SK-N-MC (cell line): ENCODE results near the gene POLDIP2.
A peak's percentile ranks its signal among the peaks of the same experiment; 100 is the strongest.
"Not testable (repeated sequence)": the region's sequence is repeated elsewhere in the genome, so short reads cannot be mapped to it uniquely, and the experiment has no call there.

Experiments used
- DNase-seq: peaks from one replicate; pipeline ENCODE4 v3.0.0-alpha.2; 2011; ENCODE audit warnings: low read depth, low spot score
- H3K27ac ChIP-seq: fragments of 200-600 bp; sonication (generic); 2 replicates; pipeline ENCODE4 v1.5.1; 2016; ENCODE audit warnings: mixed run types
- H3K36me3 ChIP-seq: fragments of 200-600 bp; sonication (generic); 2 replicates; pipeline ENCODE4 v1.6.1; 2017; ENCODE audit warnings: antibody characterized with exemption, low read length, mixed read lengths; ENCODE audit not compliant: insufficient read depth
- H3K4me3 ChIP-seq: fragments of 200-600 bp; sonication (generic); 2 replicates; pipeline ENCODE4 v1.5.1; 2016
- H3K9ac ChIP-seq: fragments of 200-600 bp; sonication (generic); 2 replicates; pipeline ENCODE4 v1.8.0; 2017; ENCODE audit warnings: mixed run types, mixed read lengths; ENCODE audit not compliant: insufficient read length
- H3K9me3 ChIP-seq: fragments of 200-600 bp; sonication (generic); 2 replicates; pipeline ENCODE4 v1.6.1; 2017; ENCODE audit warnings: low read depth, mild to moderate bottlenecking, antibody characterized with exemption, low read length, moderate library complexity, mixed read lengths
- EZH2 ChIP-seq: fragments of 200-600 bp; sonication (generic); IDR thresholded peaks from one replicate; pipeline ENCODE4 v1.6.1; 2017; ENCODE audit warnings: antibody characterized with exemption
- FOXP2 ChIP-seq: optimal IDR thresholded peaks from 2 replicates; pipeline ENCODE3; 2011; ENCODE audit warnings: mild to moderate bottlenecking, moderate library complexity; ENCODE audit not compliant: insufficient read depth; ENCODE audit errors: extremely low read length, control extremely low read depth
- POLR2AphosphoS5 ChIP-seq: IDR thresholded peaks from 2 replicates; pipeline ENCODE4 v1.6.1; 2012; ENCODE audit warnings: mild to moderate bottlenecking, low read depth, low read length, borderline replicate concordance

Gene POLDIP2

GRCh38 chr17:28339431-28339830 is 17.9 kb downstream of the POLDIP2 start:
- TF ChIP-seq EZH2 (no peak), FOXP2 (no peak), POLR2AphosphoS5 (no peak)
- Histone ChIP-seq H3K9ac (no peak overlapping the region), H3K9me3 (no peaks in the 10 kb centered on the region), H3K27ac (no peak overlapping the region), H3K4me3 (no peak overlapping the region), H3K36me3 (peaks cover 18% of the 10 kb centered on the region; the same call in 1 of the 2 replicates)
- DNase-seq: no peak

- not testable (repeated sequence) for DNase-seq
Measured at GRCh38 chr17:28338769-28339212, 18.5 kb downstream of the POLDIP2 start.

GRCh38 chr17:28338056-28338768 is 19.1 kb downstream of the POLDIP2 start:
- no peak for TF ChIP-seq FOXP2
- TF ChIP-seq EZH2: no peak
- TF ChIP-seq POLR2AphosphoS5: no peak
- H3K4me3 ChIP-seq: no peak overlapping the region
- H3K27ac ChIP-seq: no peak overlapping the region
- peaks cover 14% of the 10 kb centered on the region; the same call in 1 of the 2 replicates for H3K36me3 ChIP-seq
- no peaks in the 10 kb centered on the region for H3K9me3 ChIP-seq
- DNase-seq: no peak
- no peak overlapping the region for H3K9ac ChIP-seq

More at GRCh38 chr17:28338769-28339212, 18.5 kb downstream of the POLDIP2 start:
- H3K27ac ChIP-seq, H3K4me3 ChIP-seq, H3K9me3 ChIP-seq, H3K9ac ChIP-seq: not testable (repeated sequence)
- peaks cover 14% of the 10 kb centered on the region; the same call in 1 of the 2 replicates for H3K36me3 ChIP-seq

- no peak overlapping the region for H3K27ac ChIP-seq
- H3K4me3 ChIP-seq: peak overlapping the region; percentile 99
- H3K9me3 ChIP-seq: no peaks in the 10 kb centered on the region
- no peak for TF ChIP-seq EZH2
- no peak for TF ChIP-seq POLR2AphosphoS5
- TF ChIP-seq FOXP2: no peak
- H3K36me3 ChIP-seq: peaks cover 2% of the 10 kb centered on the region; the same call in 1 of the 2 replicates
- peak overlapping the region; percentile 80 for H3K9ac ChIP-seq
- DNase-seq: no peak
Measured at GRCh38 chr17:28335959-28336871, 21.1 kb downstream of the POLDIP2 start.

- Histone ChIP-seq H3K27ac (no peak within 1 kb of the TSS), H3K36me3 (no peaks in the 10 kb centered on the region), H3K9ac (peak within 1 kb of the TSS; percentile 88), H3K4me3 (peak within 1 kb of the TSS; percentile 99), H3K9me3 (no peaks in the 10 kb centered on the region)
- DNase-seq: peak; percentile 94
- TF ChIP-seq FOXP2 (peak; percentile 100), EZH2 (no peak), POLR2AphosphoS5 (peak; percentile 83)
Measured at GRCh38 chr17:28335201-28335958, 21.9 kb downstream of the POLDIP2 start, which contains the start of the genes IFT20 and TNFAIP1. Gene IFT20, minus strand, starts transcription at chr17:28335472. Its CDS starts 3,487 bp downstream, at chr17:28331985. Gene TNFAIP1, plus strand, starts transcription at chr17:28335761. Its CDS starts 3,761 bp downstream, at chr17:28339522.

GRCh38 chr17:28334666-28335200 is 22.6 kb downstream of the POLDIP2 start:
- TF ChIP-seq FOXP2 (no peak), POLR2AphosphoS5 (no peak), EZH2 (no peak)
- Histone ChIP-seq H3K36me3 (no peaks in the 10 kb centered on the region), H3K9ac (peak overlapping the region; percentile 88), H3K4me3 (peak overlapping the region; percentile 99), H3K9me3 (no peaks in the 10 kb centered on the region), H3K27ac (no peak overlapping the region)
- DNase-seq: no peak

DNA sequence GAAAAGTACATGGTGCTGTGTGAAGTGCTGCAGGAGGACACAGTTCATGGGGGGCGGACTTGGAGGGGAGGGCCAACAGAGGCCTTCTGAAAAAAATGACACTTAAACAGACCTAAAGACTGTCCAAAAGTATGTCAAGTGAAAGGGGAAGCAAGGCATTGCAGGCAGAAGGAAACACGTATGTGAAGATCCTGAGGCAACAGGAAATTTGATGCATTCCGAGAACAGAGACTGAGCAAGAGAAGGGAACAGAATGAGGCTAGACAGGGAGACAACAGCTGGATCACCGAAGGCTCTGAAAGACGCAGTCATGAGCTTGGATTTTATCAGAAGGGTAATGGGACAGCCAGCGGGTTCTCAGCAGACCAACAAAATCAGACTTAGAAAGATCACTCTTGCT is 23.2 kb downstream of the POLDIP2 start:
- Histone ChIP-seq H3K27ac (no peak overlapping the region), H3K9ac (peak overlapping the region; percentile 88), H3K4me3 (peak overlapping the region; percentile 99), H3K36me3 (peaks cover 4% of the 10 kb centered on the region; the same call in 1 of the 2 replicates), H3K9me3 (no peaks in the 10 kb centered on the region)
- TF ChIP-seq FOXP2 (no peak), EZH2 (no peak), POLR2AphosphoS5 (no peak)
- DNase-seq: no peak
